GM19468 (cell line): ENCODE results near the gene GAK.
"Not testable (repeated sequence)": the region's sequence is repeated elsewhere in the genome, so short reads cannot be mapped to it uniquely, and the experiment has no call there.

Experiments
- ATAC-seq: cut with Tn5 transposase; IDR thresholded peaks from one replicate; pipeline ENCODE4 v1.9.1; 2021; ENCODE audit warnings: mild to moderate bottlenecking, moderate library complexity, moderate number of reproducible peaks; ENCODE audit not compliant: unreplicated experiment; ENCODE audit errors: extremely low read depth

Gene GAK

DNA sequence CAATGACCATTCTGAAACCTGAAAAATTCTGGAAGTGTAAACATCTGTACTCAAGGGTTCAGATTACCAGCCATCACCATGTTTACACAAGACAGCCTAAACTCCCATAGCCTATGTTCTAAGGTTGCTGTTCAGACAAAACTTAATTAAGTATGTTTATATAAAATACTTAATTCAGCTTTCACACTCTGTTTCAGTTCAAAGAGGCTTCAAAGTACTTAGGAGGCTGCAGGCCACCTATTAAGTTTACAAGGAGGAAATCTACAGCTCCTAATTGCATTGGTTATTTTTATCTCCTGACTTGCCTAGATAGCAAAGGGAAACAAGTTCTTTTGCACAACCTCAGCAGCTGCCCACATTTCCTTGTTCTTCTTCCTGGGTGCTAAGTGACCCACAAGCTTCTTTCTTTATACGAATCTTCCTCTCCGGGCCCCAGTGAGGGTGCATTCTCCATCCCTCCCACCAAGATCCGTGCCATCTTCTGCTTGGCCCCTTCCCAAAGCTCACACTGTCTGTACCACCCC, 2.0 kb downstream of the GAK start:
- ATAC-seq = no peak

DNA sequence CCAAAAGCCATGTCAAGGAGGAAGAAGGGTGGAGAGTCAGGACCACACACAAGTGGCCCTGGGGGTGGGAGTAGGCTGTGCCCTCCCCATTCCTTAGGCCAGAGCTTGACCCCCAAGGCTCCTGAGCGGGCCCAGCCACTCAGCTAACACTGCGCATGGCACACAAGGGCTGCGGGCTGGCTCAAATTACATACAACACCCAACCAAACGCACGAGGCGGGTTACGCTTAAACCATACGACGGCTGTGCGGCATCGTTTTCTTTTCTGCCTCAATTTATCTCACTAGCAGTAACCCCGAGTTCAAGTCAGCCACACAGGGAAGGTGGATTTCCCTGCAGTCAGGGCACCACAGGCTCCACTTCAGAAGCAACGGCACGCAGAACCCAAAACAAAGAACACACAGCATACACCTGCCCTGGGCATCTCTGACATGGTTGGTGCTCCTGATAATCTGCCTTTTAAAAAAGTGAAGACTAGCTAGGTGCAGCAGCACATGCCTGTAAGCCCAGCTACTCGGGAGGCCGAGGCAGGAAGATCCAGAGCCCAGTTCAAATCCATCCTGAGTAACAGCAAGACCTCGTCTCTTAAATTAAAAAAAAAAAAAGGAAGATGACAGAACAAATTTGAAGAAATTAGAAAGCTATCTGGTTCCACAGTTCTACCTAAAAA, 2.9 kb downstream of the GAK start:
- ATAC-seq = no peak

DNA sequence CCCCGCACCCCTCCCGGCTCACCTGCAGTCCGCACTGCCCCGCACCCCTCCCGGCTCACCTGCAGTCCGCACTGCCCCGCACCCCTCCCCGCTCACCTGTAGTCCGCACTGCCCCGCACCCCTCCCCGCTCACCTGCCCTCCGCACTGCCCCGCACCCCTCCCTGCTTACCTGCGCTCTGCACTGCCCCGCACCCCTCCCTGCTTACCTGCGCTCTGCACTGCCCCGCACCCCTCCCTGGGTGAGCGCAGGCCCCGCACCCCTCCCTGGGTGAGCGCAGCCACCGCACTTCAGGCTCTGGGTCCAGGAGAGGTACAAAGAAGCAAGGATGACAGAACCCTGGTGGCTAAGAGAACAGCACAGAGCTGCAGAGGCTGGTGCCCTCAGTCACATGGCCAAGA, 4.5 kb downstream of the GAK start:
- not testable (repeated sequence) for ATAC-seq

DNA sequence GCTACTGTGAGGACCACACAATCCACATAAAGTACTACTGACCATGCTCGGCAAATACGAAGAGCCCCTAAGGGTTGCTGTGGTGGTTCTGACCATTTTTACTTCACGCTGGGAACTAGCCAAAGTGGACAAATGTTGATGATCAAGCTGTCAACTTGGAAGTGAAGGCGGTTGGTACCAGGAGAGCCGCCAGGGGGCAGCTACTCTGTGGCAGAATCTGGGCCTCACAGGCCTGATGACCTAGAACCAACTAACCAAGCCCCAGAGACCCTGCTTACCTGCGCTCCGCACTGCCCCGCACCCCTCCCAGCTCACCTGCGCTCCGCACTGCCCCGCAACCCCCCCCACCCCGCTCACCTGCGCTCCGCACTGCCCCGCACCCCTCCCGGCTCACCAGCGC, 5.6 kb downstream of the GAK start:
- no peak for ATAC-seq

DNA sequence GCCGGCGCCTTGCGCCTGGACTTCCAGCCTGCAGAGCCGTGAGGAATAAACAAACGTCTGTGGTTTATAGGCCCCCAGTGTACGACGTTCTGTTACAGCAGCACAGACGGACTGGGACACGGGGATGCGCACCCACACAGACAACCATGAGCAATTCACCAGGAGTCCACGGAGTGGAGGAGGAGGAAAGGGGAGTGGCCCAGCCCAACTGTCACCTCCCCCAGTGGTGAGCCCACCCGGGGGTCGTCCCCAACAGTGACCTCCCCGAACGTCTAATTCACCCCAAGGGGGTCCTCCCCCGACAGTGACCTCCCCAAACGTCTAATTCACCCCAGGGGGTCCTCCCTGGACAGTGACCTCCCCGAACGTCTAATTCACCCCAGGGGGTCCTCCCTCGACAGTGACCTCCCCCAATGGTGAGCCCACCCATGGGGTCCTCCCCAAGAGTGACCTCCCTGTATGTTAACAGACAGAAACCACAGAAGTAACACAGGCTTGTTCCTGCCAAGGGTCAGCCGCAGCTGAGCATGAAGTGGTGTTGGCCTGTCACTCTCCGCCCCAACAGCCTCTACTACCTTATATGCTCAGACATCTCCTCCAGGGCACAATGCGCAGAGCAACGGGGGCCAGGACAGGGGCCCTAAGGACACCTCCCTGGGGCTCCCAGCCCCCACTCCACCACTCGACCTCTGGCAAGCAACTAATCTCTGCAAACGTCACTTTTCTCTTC, 6.2 kb downstream of the GAK start:
- ATAC-seq = no peak

DNA sequence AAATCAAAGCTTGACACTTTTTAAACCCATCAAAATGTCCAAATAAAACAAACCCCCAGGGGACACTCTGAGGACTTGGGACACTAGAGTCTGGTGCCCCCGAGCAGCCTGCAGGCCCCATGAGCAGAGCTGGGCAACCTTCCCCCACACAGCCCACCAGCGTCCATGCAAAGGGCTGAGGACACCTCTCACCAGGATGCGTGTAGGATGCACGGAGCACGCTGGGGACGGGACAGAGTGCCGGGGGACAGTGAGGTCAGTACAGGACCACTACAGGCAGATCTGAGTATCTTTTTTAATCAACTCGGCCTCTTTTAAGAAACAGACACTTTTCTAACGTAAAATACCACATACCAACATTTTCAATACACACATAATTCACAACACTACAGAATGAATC, 6.9 kb downstream of the GAK start:
- ATAC-seq = no peak

DNA sequence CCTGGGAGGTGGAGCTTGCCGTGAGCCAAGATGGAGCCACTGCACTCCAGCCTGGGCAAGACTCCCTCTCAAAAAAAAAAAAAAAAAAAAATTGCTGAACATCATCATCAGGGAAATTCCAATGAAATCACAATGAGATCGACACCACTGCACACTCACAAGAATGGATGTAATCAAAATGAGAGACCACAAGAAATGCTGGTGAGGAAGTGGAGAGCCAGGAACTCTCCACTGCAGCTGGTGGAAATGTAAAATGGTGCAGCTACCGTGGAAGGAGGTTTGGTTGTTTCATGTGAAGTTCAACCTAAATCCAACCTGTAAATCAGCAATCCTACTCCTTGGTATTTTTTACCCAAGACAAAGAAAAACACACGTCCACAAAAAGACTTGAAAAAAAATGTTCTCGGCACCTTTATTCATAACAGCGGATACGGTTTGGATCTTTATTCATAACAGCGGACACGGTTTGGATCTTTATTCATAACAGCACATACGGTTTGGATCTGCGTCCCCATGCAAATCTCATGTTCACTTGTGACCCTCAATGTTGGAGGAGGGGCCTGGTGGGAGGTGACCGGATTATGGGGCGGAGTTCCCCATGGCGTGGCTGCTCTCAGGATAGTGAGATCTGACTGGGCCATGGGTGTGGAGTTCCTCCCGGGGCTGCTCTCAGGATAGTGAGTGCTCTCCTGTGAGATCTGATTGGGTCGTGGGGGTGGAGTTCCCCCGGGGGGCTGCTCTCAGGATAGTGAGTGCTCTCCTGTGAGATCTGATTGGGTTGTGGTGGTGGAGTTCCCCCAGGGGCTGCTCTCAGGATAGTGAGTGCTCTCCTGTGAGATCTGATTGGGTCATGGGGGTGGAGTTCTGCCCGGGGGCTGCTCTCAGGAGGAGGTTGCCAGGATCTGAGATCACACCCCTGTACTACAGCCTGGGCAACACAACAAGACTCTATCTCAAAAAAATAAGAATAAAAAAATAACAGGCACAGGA, 7.7 kb downstream of the GAK start:
- no peak for ATAC-seq

DNA sequence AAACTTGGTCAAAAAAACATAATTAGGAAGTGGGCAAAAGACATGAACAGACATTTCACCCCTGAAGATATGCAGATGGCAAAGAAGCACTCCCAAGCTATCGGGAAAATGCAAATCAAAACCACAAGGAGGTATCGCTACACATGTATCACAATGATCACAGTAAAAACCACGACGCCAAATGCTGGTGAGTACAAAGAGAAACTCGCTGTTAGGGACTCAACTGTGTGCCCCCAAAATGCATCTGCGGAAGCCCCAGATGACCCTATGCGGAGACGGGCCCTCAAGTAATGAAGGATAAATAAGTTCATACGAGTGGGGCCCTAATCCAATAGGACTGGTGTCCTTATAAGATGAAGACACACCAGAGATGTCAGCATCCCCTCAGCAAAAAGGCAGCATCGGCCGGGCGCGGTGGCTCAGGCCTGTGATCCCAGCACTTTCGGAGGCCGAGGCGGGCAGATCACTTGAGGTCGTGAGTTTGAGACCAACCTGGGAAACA, 10.2 kb downstream of the GAK start:
- no peak for ATAC-seq

DNA sequence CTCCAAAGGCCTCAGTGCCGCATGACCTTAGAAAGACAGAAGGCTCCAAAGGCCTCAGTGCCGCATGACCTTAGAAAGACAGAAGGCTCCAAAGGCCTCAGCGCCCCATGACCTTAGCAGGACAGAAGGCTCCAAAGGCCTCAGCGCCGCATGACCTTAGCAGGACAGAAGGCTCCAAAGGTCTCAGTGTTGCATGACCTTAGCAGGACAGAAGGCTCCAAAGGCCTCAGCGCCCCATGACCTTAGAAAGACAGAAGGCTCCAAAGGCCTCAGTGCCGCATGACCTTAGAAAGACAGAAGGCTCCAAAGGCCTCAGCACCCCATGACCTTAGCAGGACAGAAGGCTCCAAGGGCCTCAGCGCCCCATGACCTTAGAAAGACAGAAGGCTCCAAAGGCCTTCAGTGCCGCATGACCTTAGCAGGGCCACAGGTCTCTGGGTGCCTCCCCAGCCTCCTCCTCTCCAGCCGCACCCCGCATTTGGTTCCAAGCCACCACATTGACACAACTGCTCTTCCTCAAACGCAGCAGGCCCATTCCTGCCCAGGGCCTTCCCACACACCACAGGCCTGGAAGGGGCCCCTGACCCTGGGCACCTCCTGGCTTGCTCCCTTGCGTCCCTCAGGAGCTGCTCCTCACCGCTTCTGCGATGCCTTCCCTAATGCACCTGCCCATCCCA, 13.0 kb downstream of the GAK start:
- not testable (repeated sequence) for ATAC-seq

DNA sequence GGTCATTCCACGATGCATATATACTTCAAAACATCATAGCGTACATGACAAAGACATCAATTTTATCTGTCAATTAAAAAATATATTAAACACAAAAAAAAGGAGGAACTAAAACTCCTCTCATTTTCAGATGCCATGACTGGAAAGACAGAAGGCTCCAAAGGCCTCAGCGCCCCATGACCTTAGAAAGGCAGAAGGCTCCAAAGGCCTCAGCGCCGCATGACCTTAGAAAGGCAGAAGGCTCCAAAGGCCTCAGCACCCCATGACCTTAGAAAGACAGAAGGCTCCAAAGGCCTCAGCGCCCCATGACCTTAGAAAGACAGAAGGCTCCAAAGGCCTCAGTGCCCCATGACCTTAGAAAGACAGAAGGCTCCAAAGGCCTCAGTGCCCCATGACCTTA, 13.5 kb downstream of the GAK start:
- not testable (repeated sequence) for ATAC-seq

DNA sequence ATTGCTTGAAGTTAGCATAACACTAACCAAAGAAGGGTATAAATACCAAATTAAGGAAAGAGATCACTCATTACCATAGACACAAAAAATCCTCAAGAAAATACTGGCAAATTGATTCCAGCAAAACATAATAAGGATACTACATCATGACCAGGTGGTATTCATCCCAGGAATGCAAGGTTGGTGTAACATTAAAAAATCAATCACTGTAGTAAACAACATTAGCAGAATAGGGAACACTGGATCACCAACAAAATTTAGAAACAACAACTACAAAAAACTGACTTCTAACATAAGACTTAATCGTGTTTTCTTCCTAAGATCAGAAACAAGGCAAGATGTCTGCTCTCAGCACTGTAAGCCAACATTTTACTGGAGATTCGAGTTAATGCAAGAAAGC, 14.1 kb downstream of the GAK start:
- no peak for ATAC-seq

DNA sequence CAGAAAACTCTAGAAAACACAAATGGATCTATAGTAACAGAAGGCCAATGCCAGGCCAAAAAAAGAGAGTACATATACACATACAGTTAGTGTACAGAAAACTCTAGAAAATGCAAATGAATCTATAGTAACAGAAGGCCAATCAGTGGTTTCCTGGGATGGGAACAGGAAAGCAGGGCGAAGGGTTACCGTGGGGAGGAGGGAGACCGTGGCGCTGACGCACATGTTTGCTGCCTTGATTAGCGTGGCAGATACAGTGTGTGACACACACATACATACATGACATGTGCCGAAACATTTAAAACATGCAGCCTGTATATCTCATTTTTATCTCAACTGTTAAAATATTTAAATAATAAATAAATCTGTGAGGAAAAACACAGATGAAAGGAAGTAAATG, 14.7 kb downstream of the GAK start:
- no peak for ATAC-seq

DNA sequence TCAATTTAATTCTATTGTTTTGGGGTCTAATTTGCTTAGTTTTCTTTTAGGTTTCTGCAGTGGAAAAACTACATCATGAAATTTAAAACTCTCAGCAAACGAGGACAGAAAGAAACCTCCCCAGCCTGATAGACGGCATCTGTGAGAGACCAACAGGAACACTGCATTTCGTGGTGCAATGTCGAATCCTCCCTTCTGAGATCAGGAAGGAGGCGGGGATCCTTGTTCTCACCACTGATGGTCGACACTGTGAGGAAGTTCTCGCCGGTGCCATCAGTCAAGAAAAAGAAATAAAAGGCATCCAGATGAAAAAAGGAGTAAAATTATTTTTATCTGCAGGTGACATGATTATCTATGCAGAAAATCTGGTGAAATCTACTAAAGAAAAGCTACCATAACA, 16.5 kb downstream of the GAK start:
- ATAC-seq = no peak

DNA sequence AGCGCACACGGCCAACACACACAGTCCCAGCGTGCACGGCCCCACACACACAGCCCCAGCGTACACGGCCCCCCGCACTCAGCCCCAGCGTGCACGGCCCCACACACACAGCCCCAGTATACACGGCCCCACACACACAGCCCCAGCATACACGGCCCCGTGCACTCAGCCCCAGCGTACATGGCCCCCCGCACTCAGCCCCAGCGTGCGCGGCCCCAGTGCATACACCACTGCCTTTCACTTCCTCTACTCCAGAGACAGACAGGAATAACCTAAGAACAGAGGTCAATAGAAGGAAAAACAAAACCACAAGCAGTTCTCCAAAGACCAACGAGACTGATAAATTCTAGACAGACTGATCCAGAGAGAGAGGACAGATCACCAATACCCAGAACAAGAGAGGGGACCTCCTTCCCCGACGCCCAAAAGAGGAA, 17.1 kb downstream of the GAK start:
- no peak for ATAC-seq

DNA sequence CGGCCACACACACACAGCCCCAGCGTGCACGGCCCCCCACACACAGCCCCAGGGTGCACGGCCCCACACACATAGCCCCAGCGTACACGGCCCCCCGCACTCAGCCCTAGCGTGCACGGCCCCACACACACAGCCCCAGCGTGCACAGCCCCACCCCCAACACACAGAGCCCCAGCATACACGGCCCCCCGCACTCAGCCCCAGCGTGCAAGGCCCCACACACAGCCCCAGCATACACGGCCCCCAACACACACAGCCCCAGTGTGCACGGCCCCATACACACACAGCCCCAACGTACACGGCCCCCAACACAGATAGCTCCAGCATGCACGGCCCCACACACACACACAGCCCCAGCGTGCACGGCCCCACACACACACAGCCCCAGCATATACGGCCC, 17.6 kb downstream of the GAK start:
- ATAC-seq = no peak

DNA sequence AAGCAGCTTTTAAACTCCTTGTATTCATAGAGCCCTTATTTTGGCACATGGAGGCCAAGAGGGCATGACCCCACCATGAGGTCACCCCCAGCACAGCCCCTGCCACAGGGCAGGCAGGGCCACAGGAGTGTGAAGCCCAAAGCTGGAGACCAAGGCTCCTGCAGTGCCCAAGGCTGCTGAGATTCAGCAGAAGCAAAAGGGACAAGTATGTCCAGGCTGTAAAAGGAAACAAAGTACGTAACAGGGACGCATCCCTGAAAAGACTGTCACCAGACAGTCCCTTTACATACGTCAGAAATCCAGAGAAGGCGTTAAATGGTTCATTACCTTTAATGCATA, 18.9 kb downstream of the GAK start:
- no peak for ATAC-seq

DNA sequence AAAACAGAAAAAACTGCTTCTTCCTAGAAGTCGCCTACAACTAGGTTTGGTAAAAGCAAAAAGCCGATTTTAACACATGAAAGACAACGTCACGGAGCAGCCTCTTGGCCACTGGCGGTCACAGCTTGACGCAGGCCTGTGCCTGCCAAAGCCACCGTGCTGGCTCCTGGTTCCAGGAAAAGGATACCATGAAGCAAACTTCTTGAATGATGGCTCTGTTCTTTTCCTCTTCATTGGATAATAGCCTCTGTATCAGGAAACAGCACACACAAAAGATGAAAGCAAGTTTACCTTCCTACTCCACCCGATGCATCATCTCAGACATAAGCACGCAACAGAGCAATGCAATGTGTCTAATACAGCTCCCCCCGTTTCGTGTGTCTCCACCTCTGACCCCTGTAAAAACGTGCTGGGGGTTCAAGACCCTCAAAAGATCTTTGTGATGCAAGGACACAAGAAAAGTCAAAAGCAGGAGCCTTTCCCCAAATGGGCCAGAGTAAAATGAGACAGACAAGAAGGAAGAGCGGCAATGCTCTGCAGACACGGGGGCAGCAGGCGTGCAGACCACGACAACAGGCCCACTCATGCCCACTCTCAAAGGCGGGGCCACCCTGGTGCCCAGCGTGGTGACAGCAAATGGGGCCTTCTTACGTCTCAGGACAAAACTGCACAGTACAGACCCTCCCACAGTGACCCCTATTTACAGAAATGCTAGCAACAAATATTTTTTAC, 19.4 kb downstream of the GAK start:
- no peak for ATAC-seq

DNA sequence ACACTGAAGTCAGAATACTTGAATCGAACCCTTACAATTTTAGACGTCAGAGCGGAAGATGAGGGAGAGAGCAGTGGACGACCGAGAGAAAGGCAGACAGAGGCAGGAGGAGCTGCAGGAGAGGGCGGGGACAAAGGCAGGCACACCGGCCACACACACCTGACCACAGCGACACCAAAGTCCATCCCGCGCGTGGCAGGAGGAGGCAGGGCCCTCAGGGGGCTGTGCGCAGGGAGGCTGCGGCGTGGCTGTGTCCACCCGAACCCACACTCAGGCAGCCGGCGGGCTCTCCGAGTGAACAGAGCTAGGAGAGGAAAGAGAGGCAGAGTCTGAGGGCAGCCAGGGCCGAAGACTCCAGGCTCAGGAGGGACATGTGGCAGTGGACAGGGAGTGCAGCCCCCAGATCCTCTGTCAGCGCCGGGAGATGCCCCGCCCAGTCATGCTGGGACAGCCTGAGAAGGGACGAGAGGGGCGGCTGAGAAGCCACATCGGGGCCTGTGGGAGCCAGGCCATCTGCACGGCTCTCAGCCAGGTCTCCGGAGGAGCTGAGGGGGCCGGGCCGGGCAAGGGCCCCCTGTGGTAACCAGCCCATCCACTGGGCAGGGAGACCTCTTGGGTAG, 20.1 kb downstream of the GAK start:
- ATAC-seq = no peak

DNA sequence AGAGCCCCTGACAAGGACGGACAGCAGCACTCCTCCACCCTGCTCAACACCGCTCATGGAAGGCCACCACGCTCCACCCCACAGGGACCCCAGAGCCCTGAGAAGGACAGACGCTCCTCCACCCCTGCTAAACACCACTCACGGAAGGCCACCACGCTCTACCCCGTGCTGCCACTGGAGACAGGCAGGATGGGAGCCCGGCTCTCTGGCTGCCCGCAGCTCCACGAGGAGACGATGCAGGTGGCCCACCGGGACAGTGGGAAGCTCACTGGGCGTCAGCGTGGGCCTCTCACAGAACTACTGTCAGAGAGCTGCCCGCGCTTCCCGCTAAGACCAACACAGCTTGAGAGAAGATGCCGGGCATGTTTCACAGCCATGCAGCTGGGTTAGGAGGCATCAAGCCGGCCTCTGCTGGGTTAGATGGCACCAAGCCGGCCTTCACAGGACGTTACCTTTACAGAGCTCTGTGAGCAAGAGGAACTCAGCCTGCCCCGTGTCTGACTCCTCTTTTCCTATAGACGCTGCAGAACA, 20.8 kb downstream of the GAK start:
- no peak for ATAC-seq
